HCT116 (cell line): ENCODE measurements around the gene POLR3GL.

Experiments used
- CTCF ChIP-seq, 3 experiments: fragments of 200-600 bp in 1 of 3; sonication (generic) in 1 of 3; IDR thresholded peaks in 2 of 3; conservative IDR thresholded peaks in 1 of 3; 2 replicates each; pipeline ENCODE4 v1.5.1; 2012 to 2017; ENCODE audit warnings: low read depth in 2 of 3, low read length in 2 of 3, antibody characterized with exemption in 1 of 3, borderline replicate concordance in 1 of 3, control low read depth in 1 of 3, mild to moderate bottlenecking in 1 of 3, mixed read lengths in 1 of 3, mixed run types in 1 of 3, moderate library complexity in 1 of 3; ENCODE audit not compliant: insufficient read depth in 1 of 3
- EZH2 ChIP-seq: fragments of 200-600 bp; sonication (generic); IDR thresholded peaks from 2 replicates; pipeline ENCODE4 v1.6.1; 2017; ENCODE audit warnings: antibody characterized with exemption, mixed run types
- POLR2A ChIP-seq: IDR thresholded peaks from 2 replicates; pipeline ENCODE4 v1.7.0; 2011; ENCODE audit warnings: borderline replicate concordance; ENCODE audit not compliant: insufficient read depth, insufficient read length; ENCODE audit errors: extremely low read depth
- SIN3A ChIP-seq: IDR thresholded peaks from 2 replicates; pipeline ENCODE4 v1.6.1; 2012; ENCODE audit warnings: low read depth
- ZBTB33 ChIP-seq: IDR thresholded peaks from 2 replicates; pipeline ENCODE4 v1.6.1; 2011; ENCODE audit warnings: mild to moderate bottlenecking, low read length, moderate library complexity; ENCODE audit not compliant: insufficient replicate concordance; ENCODE audit errors: extremely low read depth

- no peak for TF ChIP-seq EZH2
- TF ChIP-seq POLR2A: no peak
- TF ChIP-seq CTCF (IDR thresholded peaks at IDR 0.05 in 2 of 3, conservative IDR thresholded peaks at IDR 0.05 in 1 of 3; ENCODE audit: borderline replicate concordance in 1 of 3, insufficient read depth in 1 of 3, low read depth in 2 of 3, low read length in 2 of 3): no peak
- TF ChIP-seq ZBTB33: no peak
- no peak for TF ChIP-seq SIN3A
These were observed 23.4 kb downstream of the POLR3GL start for GRCh38 chr1:145987926-145988325.
